ENCODE data around the gene RGPD3.

The RGPD3 gene

GRCh38 chr2:106353676-106354075 lies 114.5 kb downstream of the RGPD3 start:
- Histone ChIP-seq H3K36me3 (ENCODE audit: control insufficient read depth in 2 of 2, insufficient read depth in 1 of 2, low read length in 2 of 2) (no peaks in the 10 kb centered on the region), H3K4me1 (ENCODE audit: control insufficient read depth, insufficient read depth, low read length) (no peaks in the 10 kb centered on the region), H3K27ac (ENCODE audit: extremely low read depth, low read depth, low read length) (no peak overlapping the region), H3K9me3 (ENCODE audit: control insufficient read depth, insufficient read depth, low read depth, low read length) (no peaks in the 10 kb centered on the region), H3K4me3 (ENCODE audit: low read depth, low read length) (no peak overlapping the region)
- TF ChIP-seq, protein P1, sequence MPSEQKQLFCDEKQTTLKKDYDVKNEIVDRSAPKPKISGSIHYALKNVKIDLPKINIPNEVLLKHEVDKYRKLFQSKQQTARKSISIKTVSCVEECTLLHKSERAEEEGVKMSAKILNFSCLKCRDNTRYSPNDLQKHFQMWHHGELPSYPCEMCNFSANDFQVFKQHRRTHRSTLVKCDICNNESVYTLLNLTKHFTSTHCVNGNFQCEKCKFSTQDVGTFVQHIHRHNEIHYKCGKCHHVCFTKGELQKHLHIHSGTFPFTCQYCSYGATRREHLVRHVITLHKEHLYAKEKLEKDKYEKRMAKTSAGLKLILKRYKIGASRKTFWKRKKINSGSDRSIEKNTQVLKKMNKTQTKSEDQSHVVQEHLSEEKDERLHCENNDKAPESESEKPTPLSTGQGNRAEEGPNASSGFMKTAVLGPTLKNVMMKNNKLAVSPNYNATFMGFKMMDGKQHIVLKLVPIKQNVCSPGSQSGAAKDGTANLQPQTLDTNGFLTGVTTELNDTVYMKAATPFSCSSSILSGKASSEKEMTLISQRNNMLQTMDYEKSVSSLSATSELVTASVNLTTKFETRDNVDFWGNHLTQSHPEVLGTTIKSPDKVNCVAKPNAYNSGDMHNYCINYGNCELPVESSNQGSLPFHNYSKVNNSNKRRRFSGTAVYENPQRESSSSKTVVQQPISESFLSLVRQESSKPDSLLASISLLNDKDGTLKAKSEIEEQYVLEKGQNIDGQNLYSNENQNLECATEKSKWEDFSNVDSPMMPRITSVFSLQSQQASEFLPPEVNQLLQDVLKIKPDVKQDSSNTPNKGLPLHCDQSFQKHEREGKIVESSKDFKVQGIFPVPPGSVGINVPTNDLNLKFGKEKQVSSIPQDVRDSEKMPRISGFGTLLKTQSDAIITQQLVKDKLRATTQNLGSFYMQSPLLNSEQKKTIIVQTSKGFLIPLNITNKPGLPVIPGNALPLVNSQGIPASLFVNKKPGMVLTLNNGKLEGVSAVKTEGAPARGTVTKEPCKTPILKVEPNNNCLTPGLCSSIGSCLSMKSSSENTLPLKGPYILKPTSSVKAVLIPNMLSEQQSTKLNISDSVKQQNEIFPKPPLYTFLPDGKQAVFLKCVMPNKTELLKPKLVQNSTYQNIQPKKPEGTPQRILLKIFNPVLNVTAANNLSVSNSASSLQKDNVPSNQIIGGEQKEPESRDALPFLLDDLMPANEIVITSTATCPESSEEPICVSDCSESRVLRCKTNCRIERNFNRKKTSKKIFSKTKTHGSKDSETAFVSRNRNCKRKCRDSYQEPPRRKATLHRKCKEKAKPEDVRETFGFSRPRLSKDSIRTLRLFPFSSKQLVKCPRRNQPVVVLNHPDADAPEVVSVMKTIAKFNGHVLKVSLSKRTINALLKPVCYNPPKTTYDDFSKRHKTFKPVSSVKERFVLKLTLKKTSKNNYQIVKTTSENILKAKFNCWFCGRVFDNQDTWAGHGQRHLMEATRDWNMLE (tag by site-specific recombination; conservative IDR thresholded peaks at IDR 0.05; ENCODE audit: low read depth), result no peak
- no peak for TF ChIP-seq ZFHX2 (tag by site-specific recombination; conservative IDR thresholded peaks at IDR 0.05)
- TF ChIP-seq ZNF48 (tag by site-specific recombination; IDR thresholded peaks at IDR 0.05), result no peak
- TF ChIP-seq ZNF114 (tag by site-specific recombination; IDR thresholded peaks at IDR 0.05), result no peak
- no peak for TF ChIP-seq OSR2 (tag by site-specific recombination; IDR thresholded peaks at IDR 0.05)
- no peak for TF ChIP-seq MZF1 (tag by site-specific recombination; IDR thresholded peaks at IDR 0.05; ENCODE audit: borderline replicate concordance)
- ChIA-PET POLR2A (no interaction called here), CTCF (no interaction called here)

DNA sequence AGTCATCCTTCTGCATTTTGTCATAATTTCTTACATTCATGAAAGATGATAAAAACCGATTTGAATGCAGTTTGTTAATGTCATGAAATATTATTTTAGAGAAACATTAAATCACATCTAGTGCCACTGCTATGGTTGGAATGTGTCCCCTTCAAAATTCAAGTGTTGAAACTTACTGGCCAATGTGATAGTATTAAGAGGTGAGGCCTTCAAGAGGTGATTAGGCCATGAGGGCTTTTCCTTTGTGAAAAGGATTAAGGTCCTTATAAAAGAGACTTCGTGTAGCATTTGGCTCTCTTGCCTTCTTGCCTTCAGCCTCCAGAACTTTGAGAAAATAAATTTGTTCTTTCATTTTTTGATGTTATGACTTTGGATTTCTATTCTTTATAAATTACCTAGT lies 117.2 kb downstream of the RGPD3 start:
- Histone ChIP-seq H3K27ac (ENCODE audit: extremely low read depth, low read depth, low read length) (no peak overlapping the region), H3K36me3 (ENCODE audit: control insufficient read depth in 2 of 2, insufficient read depth in 1 of 2, low read length in 2 of 2) (no peaks in the 10 kb centered on the region), H3K4me3 (ENCODE audit: low read depth, low read length) (no peak overlapping the region), H3K9me3 (ENCODE audit: control insufficient read depth, insufficient read depth, low read depth, low read length) (no peaks in the 10 kb centered on the region), H3K4me1 (ENCODE audit: control insufficient read depth, insufficient read depth, low read length) (no peaks in the 10 kb centered on the region)
- ChIA-PET POLR2A (no interaction called here), CTCF (no interaction called here)
- no peak for TF ChIP-seq ZNF37A (tag by site-specific recombination; IDR thresholded peaks at IDR 0.05)
- TF ChIP-seq ZNF501 (tag by site-specific recombination; IDR thresholded peaks at IDR 0.05), result no peak
- TF ChIP-seq ZBTB17 (tag by site-specific recombination; IDR thresholded peaks at IDR 0.05), result no peak
- TF ChIP-seq, protein P2, sequence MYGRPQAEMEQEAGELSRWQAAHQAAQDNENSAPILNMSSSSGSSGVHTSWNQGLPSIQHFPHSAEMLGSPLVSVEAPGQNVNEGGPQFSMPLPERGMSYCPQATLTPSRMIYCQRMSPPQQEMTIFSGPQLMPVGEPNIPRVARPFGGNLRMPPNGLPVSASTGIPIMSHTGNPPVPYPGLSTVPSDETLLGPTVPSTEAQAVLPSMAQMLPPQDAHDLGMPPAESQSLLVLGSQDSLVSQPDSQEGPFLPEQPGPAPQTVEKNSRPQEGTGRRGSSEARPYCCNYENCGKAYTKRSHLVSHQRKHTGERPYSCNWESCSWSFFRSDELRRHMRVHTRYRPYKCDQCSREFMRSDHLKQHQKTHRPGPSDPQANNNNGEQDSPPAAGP (tag by site-specific recombination; IDR thresholded peaks at IDR 0.05), result no peak
- TF ChIP-seq CTCF (tag by site-specific recombination; IDR thresholded peaks at IDR 0.05), result no peak
- TF ChIP-seq, protein P3, sequence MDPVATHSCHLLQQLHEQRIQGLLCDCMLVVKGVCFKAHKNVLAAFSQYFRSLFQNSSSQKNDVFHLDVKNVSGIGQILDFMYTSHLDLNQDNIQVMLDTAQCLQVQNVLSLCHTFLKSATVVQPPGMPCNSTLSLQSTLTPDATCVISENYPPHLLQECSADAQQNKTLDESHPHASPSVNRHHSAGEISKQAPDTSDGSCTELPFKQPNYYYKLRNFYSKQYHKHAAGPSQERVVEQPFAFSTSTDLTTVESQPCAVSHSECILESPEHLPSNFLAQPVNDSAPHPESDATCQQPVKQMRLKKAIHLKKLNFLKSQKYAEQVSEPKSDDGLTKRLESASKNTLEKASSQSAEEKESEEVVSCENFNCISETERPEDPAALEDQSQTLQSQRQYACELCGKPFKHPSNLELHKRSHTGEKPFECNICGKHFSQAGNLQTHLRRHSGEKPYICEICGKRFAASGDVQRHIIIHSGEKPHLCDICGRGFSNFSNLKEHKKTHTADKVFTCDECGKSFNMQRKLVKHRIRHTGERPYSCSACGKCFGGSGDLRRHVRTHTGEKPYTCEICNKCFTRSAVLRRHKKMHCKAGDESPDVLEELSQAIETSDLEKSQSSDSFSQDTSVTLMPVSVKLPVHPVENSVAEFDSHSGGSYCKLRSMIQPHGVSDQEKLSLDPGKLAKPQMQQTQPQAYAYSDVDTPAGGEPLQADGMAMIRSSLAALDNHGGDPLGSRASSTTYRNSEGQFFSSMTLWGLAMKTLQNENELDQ (tag by site-specific recombination; IDR thresholded peaks at IDR 0.05; ENCODE audit: low read depth), result no peak
- TF ChIP-seq, protein P4, sequence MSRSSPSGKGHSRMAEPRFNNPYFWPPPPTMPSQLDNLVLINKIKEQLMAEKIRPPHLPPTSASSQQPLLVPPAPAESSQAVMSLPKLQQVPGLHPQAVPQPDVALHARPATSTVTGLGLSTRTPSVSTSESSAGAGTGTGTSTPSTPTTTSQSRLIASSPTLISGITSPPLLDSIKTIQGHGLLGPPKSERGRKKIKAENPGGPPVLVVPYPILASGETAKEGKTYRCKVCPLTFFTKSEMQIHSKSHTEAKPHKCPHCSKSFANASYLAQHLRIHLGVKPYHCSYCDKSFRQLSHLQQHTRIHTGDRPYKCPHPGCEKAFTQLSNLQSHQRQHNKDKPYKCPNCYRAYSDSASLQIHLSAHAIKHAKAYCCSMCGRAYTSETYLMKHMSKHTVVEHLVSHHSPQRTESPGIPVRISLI (tag by site-specific recombination; IDR thresholded peaks at IDR 0.05), result no peak
- TF ChIP-seq ZNF664 (tag by site-specific recombination; IDR thresholded peaks at IDR 0.05), result no peak
- no peak for TF ChIP-seq ZBTB8A (tag by site-specific recombination; IDR thresholded peaks at IDR 0.05)
- no peak for TF ChIP-seq ZNF2 (tag by site-specific recombination; IDR thresholded peaks at IDR 0.05)
- TF ChIP-seq ZNF560 (tag by site-specific recombination; IDR thresholded peaks at IDR 0.05; ENCODE audit: borderline replicate concordance), result no peak
- TF ChIP-seq, protein P1 (tag by site-specific recombination; conservative IDR thresholded peaks at IDR 0.05; ENCODE audit: low read depth), result no peak

Data from HEK293 (cell line).